AG09319 (cell line): ENCODE measurements around the gene MBD4.

Source experiments
- DNase-seq: peaks from one replicate; pipeline ENCODE4 v3.0.0-alpha.2; 2010; ENCODE audit warnings: low read depth; ENCODE audit errors: extremely low read depth
- CTCF ChIP-seq: IDR thresholded peaks from 2 replicates; pipeline ENCODE4 v1.5.1; 2011; ENCODE audit warnings: low read depth, mild to moderate bottlenecking, inconsistent platforms, low read length, moderate library complexity

Gene MBD4

GRCh38 chr3:129473067-129473768, 33.5 kb upstream of the MBD4 start:
- no peak for DNase-seq
- TF ChIP-seq CTCF = no peak

- no peak for TF ChIP-seq CTCF
Observed at GRCh38 chr3:129470861-129471260, 31.1 kb upstream of the MBD4 start.

GRCh38 chr3:129469026-129469425, 29.3 kb upstream of the MBD4 start:
- no peak for TF ChIP-seq CTCF

More at GRCh38 chr3:129470861-129471260, 31.1 kb upstream of the MBD4 start:
- DNase-seq = no peak

GRCh38 chr3:129467932-129468331, 28.2 kb upstream of the MBD4 start:
- TF ChIP-seq CTCF = no peak

More at GRCh38 chr3:129469026-129469425, 29.3 kb upstream of the MBD4 start:
- DNase-seq = no peak

GRCh38 chr3:129463716-129464115, 24.0 kb upstream of the MBD4 start:
- no peak for DNase-seq
- no peak for TF ChIP-seq CTCF

More at GRCh38 chr3:129467932-129468331, 28.2 kb upstream of the MBD4 start:
- no peak for DNase-seq

GRCh38 chr3:129463094-129463493, 23.3 kb upstream of the MBD4 start:
- no peak for DNase-seq
- TF ChIP-seq CTCF = no peak

GRCh38 chr3:129462361-129462968, 22.7 kb upstream of the MBD4 start:
- DNase-seq = no peak
- TF ChIP-seq CTCF = no peak
